NCI-H2227 treated with DMSO at 0.1 percent for 48 hours (cell line): ENCODE data around the gene SRF.

Experiments used
- DNase-seq: peaks from one replicate; lab custom pipeline; 2025; lab: John Stamatoyannopoulos, UW

SRF gene

GRCh38 chr6:43217351-43217750, 46.3 kb downstream of the SRF start:
- no peak for DNase-seq

- DNase-seq, result no peak
Measured at GRCh38 chr6:43219119-43219518, 48.0 kb downstream of the SRF start.

- no peak for DNase-seq
Measured at GRCh38 chr6:43219814-43220213, 48.7 kb downstream of the SRF start.

DNA sequence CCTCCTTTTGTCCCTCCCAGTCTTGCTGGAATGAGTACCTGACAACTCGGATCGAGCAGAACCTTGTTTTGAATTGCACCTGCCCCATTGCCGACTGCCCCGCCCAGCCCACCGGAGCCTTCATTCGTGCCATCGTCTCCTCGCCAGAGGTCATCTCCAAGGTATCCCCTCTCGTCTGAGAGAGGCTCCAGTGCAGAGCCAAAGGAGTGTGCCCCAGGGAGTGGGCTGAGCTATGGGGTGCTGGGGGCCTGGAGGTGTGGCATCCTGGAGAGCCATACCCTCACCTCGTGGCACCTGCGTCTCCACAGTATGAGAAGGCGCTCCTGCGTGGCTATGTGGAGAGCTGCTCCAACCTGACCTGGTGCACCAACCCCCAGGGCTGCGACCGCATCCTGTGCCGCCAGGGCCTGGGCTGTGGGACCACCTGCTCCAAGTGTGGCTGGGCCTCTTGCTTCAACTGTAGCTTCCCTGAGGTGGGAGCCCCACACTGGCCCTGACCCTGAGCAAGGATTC, 49.4 kb downstream of the SRF start:
- no peak for DNase-seq

GRCh38 chr6:43221046-43221972, 50.2 kb downstream of the SRF start:
- no peak for DNase-seq

- DNase-seq, result no peak
Measured at GRCh38 chr6:43222418-43223059, 51.5 kb downstream of the SRF start.

GRCh38 chr6:43223175-43223574, 52.1 kb downstream of the SRF start:
- no peak for DNase-seq

GRCh38 chr6:43226192-43226851, 55.3 kb downstream of the SRF start:
- no peak for DNase-seq

DNA sequence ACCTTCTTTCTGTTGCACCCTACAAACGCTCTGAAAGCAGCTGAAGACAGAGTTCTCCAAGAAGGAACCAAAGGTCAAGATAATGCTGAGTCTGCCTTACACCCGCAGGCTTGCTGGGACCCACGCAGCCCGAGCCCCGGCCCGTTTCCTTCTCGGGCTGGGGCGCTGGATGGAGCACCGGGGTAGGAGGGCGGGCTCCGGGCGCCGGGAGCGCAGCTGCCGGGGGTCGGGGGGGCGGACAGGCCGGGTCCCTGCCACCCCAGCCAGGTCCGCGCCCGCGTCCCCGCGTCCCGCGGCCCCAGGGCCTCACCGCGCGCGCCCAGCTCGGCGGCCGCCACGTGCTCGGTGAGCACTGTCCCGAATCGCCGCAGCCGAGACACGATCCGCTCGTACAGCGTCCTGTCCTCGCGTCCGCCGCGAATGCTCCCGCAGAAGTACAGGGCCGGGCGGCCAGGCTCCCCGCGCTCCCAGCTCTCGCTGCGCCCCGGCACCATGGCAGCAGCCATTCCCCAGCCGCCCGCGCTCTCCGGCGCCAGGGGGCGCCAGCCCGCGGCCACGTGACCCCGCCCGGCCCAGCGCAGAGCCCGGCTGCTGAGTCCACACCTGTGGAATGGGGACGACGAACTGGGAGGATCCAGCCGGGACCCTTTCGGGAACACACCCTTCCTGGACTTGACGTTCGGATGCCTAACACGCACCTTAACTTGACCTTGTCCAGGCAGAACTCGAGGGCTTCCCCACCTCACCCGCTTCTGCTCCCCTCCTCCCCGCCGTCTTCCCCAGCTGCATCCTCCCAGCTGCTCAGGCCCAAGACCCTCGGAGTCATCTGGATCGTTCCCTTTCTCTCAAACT, 58.1 kb downstream of the SRF start, which contains the start of gene DNPH1:
DNPH1 (minus strand) TSS at position 531 of the 852 bp plus-strand sequence; CDS start at position 506, 25 bp downstream.
- peak; percentile 31 for DNase-seq

DNA sequence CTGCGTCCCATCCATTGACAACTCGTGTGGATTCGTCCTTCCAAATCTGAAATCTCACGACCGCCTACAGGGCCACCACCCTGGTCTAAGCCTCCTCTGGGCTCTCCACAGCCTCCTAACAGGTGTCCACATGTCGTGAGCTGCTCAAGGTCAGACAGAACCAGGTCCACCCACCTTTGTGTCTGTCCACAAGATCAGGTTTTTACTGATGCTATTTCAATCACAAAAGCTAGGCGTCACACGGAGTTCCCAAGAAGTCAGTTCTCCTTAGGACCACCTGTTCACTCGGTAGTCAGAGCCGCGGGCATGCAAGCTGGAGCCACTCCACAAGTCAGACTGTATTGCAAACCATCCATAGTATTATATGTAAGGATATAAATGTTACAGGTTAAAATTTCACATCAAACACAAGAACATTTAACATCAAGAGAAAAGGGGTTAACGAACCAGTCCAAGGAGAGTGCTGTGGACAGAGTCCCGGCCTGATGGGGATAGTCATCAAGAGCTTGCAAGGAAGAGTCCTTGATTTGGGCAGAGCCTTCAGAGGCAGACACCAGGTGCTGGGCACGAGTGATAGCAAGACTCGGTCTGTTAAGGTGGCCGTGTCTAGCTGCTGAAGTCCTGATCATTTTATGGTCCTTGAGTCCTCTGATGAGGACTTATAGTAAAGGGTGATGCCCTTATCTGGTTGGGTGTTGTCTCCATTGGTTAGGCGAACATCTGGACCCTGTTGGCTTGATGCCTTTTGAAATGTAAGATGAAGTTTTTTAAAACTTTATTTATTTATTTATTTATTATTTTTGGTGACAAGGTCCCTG, 58.9 kb downstream of the SRF start:
- DNase-seq, result no peak

DNA sequence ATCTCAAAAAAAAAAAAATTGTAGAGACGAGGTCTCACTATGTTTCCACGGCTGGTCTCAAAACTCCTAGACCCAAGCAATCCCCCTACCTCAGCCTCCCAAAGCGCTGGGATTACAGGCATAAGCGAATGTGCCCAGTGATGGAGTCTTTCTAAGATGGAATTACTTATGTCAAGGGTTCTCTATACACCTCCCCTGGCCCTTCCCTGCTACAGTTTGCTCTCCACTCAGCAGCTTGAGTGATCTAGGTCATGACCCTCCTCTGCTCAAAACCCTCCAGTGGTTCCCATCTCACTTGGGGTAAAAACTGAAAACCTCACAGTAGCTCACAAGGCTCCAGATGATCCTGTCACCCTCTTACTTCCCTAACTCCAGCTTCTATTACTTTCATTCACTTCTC, 60.0 kb downstream of the SRF start:
- no peak for DNase-seq
